Smooth muscle cell (in vitro differentiated cells): ENCODE measurements around the gene CHN2. TPM values are rescaled to one million over a fixed set of nuclear protein-coding genes. Genes with fewer than 3 reads are reported as not detected.

Experiments
- DNase-seq: peaks from one replicate; lab custom pipeline; 2025; ENCODE audit not compliant: unreplicated experiment; lab: John Stamatoyannopoulos, UW
- H2AFZ ChIP-seq: fragments of 200-600 bp; sonication (generic); 2 replicates; pipeline ENCODE4 v1.6.0; 2016; ENCODE audit warnings: antibody characterized with exemption, low read depth, mild to moderate bottlenecking
- H3F3A ChIP-seq: fragments of 200-600 bp; sonication (generic); 2 replicates; pipeline ENCODE4 v1.6.0; 2017; ENCODE audit warnings: antibody characterized with exemption, low read depth
- H3K27ac ChIP-seq: fragments of 200-600 bp; sonication (generic); 2 replicates; pipeline ENCODE4 v1.5.1; 2016; ENCODE audit warnings: low read depth, mild to moderate bottlenecking
- H3K27me3 ChIP-seq: fragments of 200-600 bp; sonication (generic); 2 replicates; pipeline ENCODE4 v1.6.1; 2016; ENCODE audit warnings: low read depth, mild to moderate bottlenecking
- H3K36me3 ChIP-seq: fragments of 200-600 bp; sonication (generic); 2 replicates; pipeline ENCODE4 v1.5.1; 2016; ENCODE audit warnings: low read depth
- H3K4me1 ChIP-seq: fragments of 200-600 bp; sonication (generic); 2 replicates; pipeline ENCODE4 v1.5.1; 2016; ENCODE audit warnings: low read depth
- H3K4me2 ChIP-seq: fragments of 200-600 bp; sonication (generic); 2 replicates; pipeline ENCODE4 v1.6.0; 2016; ENCODE audit warnings: mild to moderate bottlenecking
- H3K4me3 ChIP-seq: fragments of 200-600 bp; sonication (generic); 2 replicates; pipeline ENCODE4 v1.5.1; 2016; ENCODE audit warnings: mild to moderate bottlenecking
- H3K79me2 ChIP-seq: fragments of 200-600 bp; sonication (generic); 2 replicates; pipeline ENCODE4 v1.6.0; 2016; ENCODE audit warnings: low read depth, mild to moderate bottlenecking
- H3K9ac ChIP-seq: fragments of 200-600 bp; sonication (generic); 2 replicates; pipeline ENCODE4 v1.6.0; 2016; ENCODE audit warnings: low read depth
- H3K9me3 ChIP-seq: fragments of 200-600 bp; sonication (generic); replicated peaks from 2 replicates; pipeline ENCODE4 v1.5.1; 2016; ENCODE audit warnings: low read depth
- H4K20me1 ChIP-seq: fragments of 200-600 bp; sonication (generic); 2 replicates; pipeline ENCODE4 v1.6.0; 2016; ENCODE audit warnings: low read depth
- CTCF ChIP-seq: fragments of 200-600 bp; sonication (generic); IDR thresholded peaks from 2 replicates; pipeline ENCODE4 v1.5.1; 2017; ENCODE audit warnings: borderline replicate concordance, mild to moderate bottlenecking, antibody characterized with exemption; ENCODE audit not compliant: insufficient read depth, poor library complexity, severe bottlenecking
- WGBS: methylation state at CpG from one replicate; pipeline ENCODE4 v1.1.7; 2016; ENCODE audit warnings: low lambda C conversion rate; 5-methylcytosine and 5-hydroxymethylcytosine counted together
- polyA plus RNA-seq: library from polyadenylated mRNA; unstranded; fragments of >200 nt; fragmentation: Nextera tagmentation; extraction: Ambion mirVana; gene quantifications from 2 replicates; pipeline ENCODE4 v1.2.1, GENCODE V29; 2016
- total RNA-seq: library from RNA; depleted of rRNA; stranded (reverse); fragments of >200 nt; gene quantifications from 2 replicates; pipeline ENCODE4 v1.2.3, GENCODE V29; 2014

Gene CHN2
- total and polyA plus RNA-seq, 2 experiments from 2014 or later: 7.4 to 20.7 TPM

- TF ChIP-seq CTCF: no peak
- no peaks in the 10 kb centered on the region for H4K20me1 ChIP-seq
- no peaks in the 10 kb centered on the region for H3F3A ChIP-seq
- H3K4me1 ChIP-seq: no peaks in the 10 kb centered on the region
- no peaks in the 10 kb centered on the region for H3K27me3 ChIP-seq
- no peak overlapping the region for H2AFZ ChIP-seq
- H3K79me2 ChIP-seq: no peaks in the 10 kb centered on the region
- H3K4me2 ChIP-seq: no peak overlapping the region
- no peak for DNase-seq
- H3K9me3 ChIP-seq: no peaks in the 10 kb centered on the region
- WGBS: 89% methylated on average over 1 of the region's 1 CpG
- H3K9ac ChIP-seq: no peak overlapping the region
- H3K36me3 ChIP-seq: no peaks in the 10 kb centered on the region
- no peak overlapping the region for H3K27ac ChIP-seq
- no peak overlapping the region for H3K4me3 ChIP-seq
Measured at GRCh38 chr7:29249860-29250259, 55.3 kb downstream of the CHN2 start.

- Histone ChIP-seq H4K20me1 (no peaks in the 10 kb centered on the region), H3K9me3 (no peaks in the 10 kb centered on the region), H3K9ac (no peak overlapping the region), H3K4me1 (no peaks in the 10 kb centered on the region), H3K27ac (no peak overlapping the region), H3K4me3 (no peak overlapping the region), H3K4me2 (no peak overlapping the region), H3K36me3 (no peaks in the 10 kb centered on the region), H3K79me2 (no peaks in the 10 kb centered on the region), H2AFZ (no peak overlapping the region), H3K27me3 (no peaks in the 10 kb centered on the region), H3F3A (no peaks in the 10 kb centered on the region)
- no peak for TF ChIP-seq CTCF
- 100% methylated on average over 1 of the region's 1 CpG for WGBS
- DNase-seq: no peak
Measured at GRCh38 chr7:29253225-29253624, 58.6 kb downstream of the CHN2 start.

GRCh38 chr7:29254591-29254990 lies 60.0 kb downstream of the CHN2 start:
- no peak overlapping the region for H3K27ac ChIP-seq
- H3F3A ChIP-seq: no peaks in the 10 kb centered on the region
- no peaks in the 10 kb centered on the region for H3K9me3 ChIP-seq
- no peak overlapping the region for H3K4me3 ChIP-seq
- H3K79me2 ChIP-seq: no peaks in the 10 kb centered on the region
- H3K27me3 ChIP-seq: no peaks in the 10 kb centered on the region
- no peak overlapping the region for H3K4me2 ChIP-seq
- H3K36me3 ChIP-seq: no peaks in the 10 kb centered on the region
- no peaks in the 10 kb centered on the region for H4K20me1 ChIP-seq
- DNase-seq: no peak
- H3K9ac ChIP-seq: no peak overlapping the region
- WGBS: 87% methylated on average over 6 of the region's 6 CpGs
- H2AFZ ChIP-seq: no peak overlapping the region
- no peaks in the 10 kb centered on the region for H3K4me1 ChIP-seq
- no peak for TF ChIP-seq CTCF

GRCh38 chr7:29255199-29255878 lies 60.8 kb downstream of the CHN2 start:
- Histone ChIP-seq H3K27me3 (no peaks in the 10 kb centered on the region), H3K9ac (no peak overlapping the region), H3K4me2 (no peak overlapping the region), H3K79me2 (no peaks in the 10 kb centered on the region), H4K20me1 (no peaks in the 10 kb centered on the region), H2AFZ (no peak overlapping the region), H3K36me3 (no peaks in the 10 kb centered on the region), H3K4me3 (no peak overlapping the region), H3K9me3 (no peaks in the 10 kb centered on the region), H3K27ac (peak overlapping the region; percentile 26), H3F3A (no peaks in the 10 kb centered on the region), H3K4me1 (no peaks in the 10 kb centered on the region)
- DNase-seq: no peak
- 48% methylated on average over 6 of the region's 6 CpGs for WGBS
- no peak for TF ChIP-seq CTCF
